ENCODE measurements around the gene TTPAL. TPM values are rescaled to one million over a fixed set of nuclear protein-coding genes. Genes with fewer than 3 reads are reported as not detected.

TTPAL gene
- total RNA-seq, 1 donor from 2014 or later = 25.2 TPM

DNA sequence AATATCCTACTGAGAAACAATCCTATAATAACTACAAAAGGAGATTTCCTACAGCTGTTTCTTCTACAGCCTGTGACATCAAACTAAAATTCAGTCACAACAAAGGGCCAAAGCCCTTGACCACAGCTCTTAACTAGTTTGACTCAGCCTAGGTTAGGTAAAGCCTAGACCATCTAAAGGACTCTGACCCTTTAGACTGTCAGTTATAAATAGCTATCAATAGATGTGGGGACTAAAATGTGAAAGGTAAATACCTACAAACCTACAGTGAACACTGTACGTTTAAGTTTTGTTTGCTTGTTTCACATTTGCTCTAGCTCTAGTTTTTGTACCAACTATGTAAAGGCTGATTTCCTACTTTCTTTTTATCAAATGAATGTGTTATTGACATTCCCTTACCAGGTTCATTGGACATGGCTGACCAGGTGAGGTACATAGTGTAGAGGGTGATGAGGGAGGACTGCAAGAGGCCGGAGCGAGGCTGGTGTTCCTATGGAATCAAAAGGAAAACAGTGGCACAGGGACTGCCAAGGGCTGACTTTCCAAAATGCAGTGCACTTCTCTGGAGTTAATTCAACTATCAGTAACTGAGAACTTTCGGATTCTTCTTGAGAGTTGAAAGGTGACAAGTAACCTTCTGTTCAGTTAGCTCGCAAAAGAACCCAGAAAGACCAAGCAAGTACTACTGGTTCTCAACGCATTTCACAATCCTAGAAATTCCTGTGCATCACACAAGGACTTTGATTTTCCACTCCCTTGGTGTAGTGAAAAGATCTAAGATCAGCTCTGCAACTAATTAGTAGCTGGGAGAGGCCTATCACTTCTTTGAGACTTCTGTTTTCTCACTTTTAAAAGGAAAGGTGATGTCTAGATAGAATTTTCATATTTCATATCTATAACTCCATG is 29.0 kb downstream of the TTPAL start:
- no peak for DNase-seq (ENCODE audit: low spot score, unreplicated experiment)
- H3K27me3 Mint-ChIP-seq = no peaks in the 10 kb centered on the region
- no peaks in the 10 kb centered on the region for H3K9me3 Mint-ChIP-seq (ENCODE audit: low read depth)
- peak overlapping the region; percentile 84 for H3K27ac Mint-ChIP-seq
- no peak overlapping the region for H3K4me3 Mint-ChIP-seq (ENCODE audit: low read depth)
- TF ChIP-seq, protein P1, sequence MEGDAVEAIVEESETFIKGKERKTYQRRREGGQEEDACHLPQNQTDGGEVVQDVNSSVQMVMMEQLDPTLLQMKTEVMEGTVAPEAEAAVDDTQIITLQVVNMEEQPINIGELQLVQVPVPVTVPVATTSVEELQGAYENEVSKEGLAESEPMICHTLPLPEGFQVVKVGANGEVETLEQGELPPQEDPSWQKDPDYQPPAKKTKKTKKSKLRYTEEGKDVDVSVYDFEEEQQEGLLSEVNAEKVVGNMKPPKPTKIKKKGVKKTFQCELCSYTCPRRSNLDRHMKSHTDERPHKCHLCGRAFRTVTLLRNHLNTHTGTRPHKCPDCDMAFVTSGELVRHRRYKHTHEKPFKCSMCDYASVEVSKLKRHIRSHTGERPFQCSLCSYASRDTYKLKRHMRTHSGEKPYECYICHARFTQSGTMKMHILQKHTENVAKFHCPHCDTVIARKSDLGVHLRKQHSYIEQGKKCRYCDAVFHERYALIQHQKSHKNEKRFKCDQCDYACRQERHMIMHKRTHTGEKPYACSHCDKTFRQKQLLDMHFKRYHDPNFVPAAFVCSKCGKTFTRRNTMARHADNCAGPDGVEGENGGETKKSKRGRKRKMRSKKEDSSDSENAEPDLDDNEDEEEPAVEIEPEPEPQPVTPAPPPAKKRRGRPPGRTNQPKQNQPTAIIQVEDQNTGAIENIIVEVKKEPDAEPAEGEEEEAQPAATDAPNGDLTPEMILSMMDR (IDR thresholded peaks at IDR 0.05; ENCODE audit: unreplicated experiment) = no peak
- H3K36me3 Mint-ChIP-seq (ENCODE audit: insufficient read depth) = peaks cover 21% of the 10 kb centered on the region
- no peaks in the 10 kb centered on the region for H3K4me1 Mint-ChIP-seq (ENCODE audit: low read depth)

DNA sequence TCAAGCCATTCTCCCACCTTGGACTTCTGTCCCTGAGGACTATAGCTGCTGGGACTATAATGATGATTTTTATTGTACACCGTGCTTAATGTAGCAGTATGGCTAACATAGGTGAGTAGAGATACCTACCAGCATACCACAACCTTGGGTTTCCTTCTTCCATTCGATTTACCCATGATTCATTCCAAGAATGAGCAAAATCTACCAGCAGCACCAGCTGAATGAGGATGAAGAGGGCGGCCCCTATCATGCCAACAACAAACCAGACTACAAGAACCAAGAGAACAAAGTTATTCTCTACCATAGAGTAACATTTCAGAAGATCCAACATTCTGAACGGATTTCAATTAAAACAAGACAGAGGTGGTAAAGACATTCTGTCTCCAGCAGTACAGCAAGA is 34.1 kb downstream of the TTPAL start:
- TF ChIP-seq, protein P1 (IDR thresholded peaks at IDR 0.05; ENCODE audit: unreplicated experiment) = no peak
- Mint-ChIP-seq H3K4me1 (ENCODE audit: low read depth) (no peaks in the 10 kb centered on the region), H3K36me3 (ENCODE audit: insufficient read depth) (peaks cover 11% of the 10 kb centered on the region), H3K9me3 (ENCODE audit: low read depth) (no peaks in the 10 kb centered on the region), H3K27ac (no peak overlapping the region), H3K4me3 (ENCODE audit: low read depth) (no peak overlapping the region), H3K27me3 (no peaks in the 10 kb centered on the region)
- no peak for DNase-seq (ENCODE audit: low spot score, unreplicated experiment)

DNA sequence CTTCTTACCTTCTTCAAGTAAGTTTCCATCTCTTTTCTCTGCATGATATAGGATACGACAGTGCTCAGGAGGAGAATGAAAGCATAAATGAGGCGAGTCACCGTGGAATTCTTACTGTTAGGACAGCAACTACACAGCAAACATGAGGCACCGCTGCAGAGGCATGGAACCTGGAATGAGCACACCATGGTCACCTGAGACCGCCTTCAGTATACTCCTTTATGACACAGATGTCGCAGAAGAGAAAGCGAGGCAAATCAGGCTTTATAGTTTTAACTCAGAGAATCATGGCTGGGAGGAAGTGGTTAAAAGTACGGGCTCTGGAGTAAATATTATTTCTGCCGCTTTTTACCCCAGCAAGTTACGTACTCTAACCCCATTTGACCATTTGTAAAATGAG is 38.2 kb downstream of the TTPAL start:
- Mint-ChIP-seq H3K4me3 (ENCODE audit: low read depth) (no peak overlapping the region), H3K9me3 (ENCODE audit: low read depth) (no peaks in the 10 kb centered on the region), H3K4me1 (ENCODE audit: low read depth) (no peaks in the 10 kb centered on the region), H3K27ac (peak overlapping the region; percentile 67), H3K27me3 (no peaks in the 10 kb centered on the region), H3K36me3 (ENCODE audit: insufficient read depth) (peaks cover 6% of the 10 kb centered on the region)
- TF ChIP-seq, protein P1 (IDR thresholded peaks at IDR 0.05; ENCODE audit: unreplicated experiment) = no peak
- DNase-seq (ENCODE audit: low spot score, unreplicated experiment) = no peak

DNA sequence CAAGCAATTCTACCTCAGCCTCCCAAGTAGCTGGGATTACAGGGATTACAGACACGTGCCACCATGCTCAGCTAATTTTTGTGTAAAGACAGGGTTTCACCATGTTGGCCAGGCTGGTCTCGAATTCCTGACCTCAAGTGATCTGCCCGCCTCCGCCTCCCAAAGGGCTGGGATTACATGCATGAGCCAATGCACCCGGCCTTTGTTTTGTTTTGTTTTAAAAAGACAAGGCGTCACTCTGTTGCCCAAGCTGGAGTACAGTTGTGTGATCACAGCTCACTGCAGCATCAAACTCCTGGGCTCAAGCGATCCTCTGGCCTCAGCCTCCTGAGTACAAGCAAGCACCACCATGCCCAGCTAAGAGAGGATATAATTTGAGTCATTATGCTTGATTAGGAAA is 40.8 kb downstream of the TTPAL start:
- no peak overlapping the region for H3K27ac Mint-ChIP-seq
- H3K27me3 Mint-ChIP-seq = no peaks in the 10 kb centered on the region
- TF ChIP-seq, protein P1 (IDR thresholded peaks at IDR 0.05; ENCODE audit: unreplicated experiment) = no peak
- DNase-seq (ENCODE audit: low spot score, unreplicated experiment) = no peak
- no peak overlapping the region for H3K4me3 Mint-ChIP-seq (ENCODE audit: low read depth)
- peaks cover 4% of the 10 kb centered on the region for H3K4me1 Mint-ChIP-seq (ENCODE audit: low read depth)
- peaks cover 4% of the 10 kb centered on the region for H3K36me3 Mint-ChIP-seq (ENCODE audit: insufficient read depth)
- no peaks in the 10 kb centered on the region for H3K9me3 Mint-ChIP-seq (ENCODE audit: low read depth)

DNA sequence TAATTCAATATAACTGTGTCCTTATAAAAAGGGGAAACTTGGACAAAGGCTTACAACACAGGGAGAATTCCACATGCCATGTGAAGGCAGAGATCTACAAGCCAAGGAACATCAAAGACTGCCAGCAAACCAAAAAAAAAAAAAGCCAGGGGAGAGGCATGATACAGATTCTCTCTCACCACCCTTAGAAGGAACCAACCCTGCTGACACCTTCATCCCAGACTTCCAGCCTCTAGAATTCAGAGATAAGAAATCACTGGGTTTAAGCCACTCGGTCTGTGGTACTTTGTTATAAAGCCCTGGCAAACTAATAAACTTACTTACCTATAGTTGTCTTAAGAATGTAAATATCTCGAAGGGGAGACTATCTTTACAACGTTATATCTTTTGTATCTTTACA is 41.8 kb downstream of the TTPAL start:
- peaks cover 4% of the 10 kb centered on the region for H3K36me3 Mint-ChIP-seq (ENCODE audit: insufficient read depth)
- DNase-seq (ENCODE audit: low spot score, unreplicated experiment) = no peak
- H3K9me3 Mint-ChIP-seq (ENCODE audit: low read depth) = no peaks in the 10 kb centered on the region
- H3K27ac Mint-ChIP-seq = no peak overlapping the region
- H3K27me3 Mint-ChIP-seq = no peaks in the 10 kb centered on the region
- TF ChIP-seq, protein P1 (IDR thresholded peaks at IDR 0.05; ENCODE audit: unreplicated experiment) = no peak
- H3K4me1 Mint-ChIP-seq (ENCODE audit: low read depth) = peaks cover 9% of the 10 kb centered on the region
- H3K4me3 Mint-ChIP-seq (ENCODE audit: low read depth) = no peak overlapping the region

All from progenitor cell of endocrine pancreas (in vitro differentiated cells).